AG20443 (cell line): Measurements from ENCODE around the gene LAMTOR1.
A peak's percentile ranks its signal among the peaks of the same experiment; 100 is the strongest.

Experiments used
- DNase-seq: peaks from one replicate; pipeline ENCODE4 v3.0.0; 2012; ENCODE audit warnings: low spot score, mixed read lengths

Gene LAMTOR1

DNA sequence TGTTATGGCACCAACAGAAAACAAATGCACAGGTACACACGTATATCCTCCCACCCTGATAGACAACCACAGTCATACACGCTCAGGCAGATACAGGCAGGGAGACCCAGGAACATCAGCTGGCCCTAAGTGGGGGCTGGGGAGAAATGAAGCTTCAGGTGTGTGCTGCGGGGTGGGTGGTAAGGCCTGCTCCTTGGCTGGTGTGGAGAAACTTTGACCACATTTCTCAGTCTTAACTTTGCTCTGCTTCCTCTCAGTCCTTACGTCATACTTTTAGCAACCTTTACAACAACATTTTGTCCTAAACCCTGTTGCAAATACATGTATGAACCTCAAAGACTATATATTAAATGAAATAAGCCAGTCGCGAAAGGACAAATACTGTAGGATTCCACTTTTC lies 16.1 kb upstream of the LAMTOR1 start:
- DNase-seq, result no peak

DNA sequence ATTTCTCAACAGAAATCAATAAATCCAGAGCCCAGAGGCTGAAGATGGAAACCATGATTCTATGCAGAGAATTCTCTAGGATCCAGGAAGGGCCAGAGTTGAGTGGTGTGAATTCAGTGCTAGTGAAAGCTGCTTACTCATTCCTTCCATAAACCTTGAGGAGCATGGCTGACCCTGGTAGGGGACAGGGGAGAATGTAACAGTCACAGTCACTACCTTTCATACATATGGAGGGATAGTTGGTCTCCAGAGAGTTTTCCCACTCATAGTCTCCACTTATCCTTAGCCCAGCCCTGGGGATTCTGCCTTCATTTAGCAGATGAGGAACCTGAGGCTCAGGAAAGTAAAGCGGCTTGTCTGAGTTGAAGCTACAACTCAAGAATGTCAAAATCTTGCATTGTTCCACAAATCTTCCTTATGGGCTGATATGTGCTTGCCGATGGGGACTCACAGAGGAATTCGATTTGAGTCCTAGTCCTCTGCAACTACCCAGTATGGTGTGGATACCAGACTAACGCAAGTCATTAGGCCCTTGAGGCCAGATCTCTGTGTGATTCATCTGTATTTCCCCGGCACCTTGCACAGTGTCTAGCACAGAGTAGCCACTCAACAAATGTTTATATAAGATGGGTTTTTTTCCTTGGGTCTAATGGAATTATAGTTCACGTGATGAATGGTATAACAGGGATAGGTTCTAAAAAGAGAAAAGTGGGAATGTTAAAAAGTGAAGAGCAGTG lies 13.1 kb upstream of the LAMTOR1 start:
- DNase-seq, result no peak

DNA sequence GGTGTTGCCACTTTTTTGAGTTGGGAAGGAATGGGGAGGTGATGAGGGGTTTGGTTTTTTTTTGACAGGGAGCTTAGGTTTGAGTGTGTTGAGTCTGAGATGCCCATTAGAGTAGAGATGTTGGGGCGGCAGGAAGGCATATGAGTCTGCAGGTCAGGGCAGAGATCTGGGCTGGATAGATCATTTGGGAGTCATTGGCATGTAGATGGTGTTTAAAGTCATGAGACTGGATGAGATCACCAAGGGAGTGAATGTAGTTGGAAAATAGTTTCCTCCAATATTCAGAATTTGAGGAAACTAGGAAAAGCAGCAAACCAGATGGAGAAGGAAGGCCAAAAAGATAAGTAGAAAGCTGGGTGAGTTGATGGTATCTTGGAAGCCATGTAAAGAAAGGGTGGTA lies 11.5 kb upstream of the LAMTOR1 start:
- DNase-seq, result peak; percentile 20

DNA sequence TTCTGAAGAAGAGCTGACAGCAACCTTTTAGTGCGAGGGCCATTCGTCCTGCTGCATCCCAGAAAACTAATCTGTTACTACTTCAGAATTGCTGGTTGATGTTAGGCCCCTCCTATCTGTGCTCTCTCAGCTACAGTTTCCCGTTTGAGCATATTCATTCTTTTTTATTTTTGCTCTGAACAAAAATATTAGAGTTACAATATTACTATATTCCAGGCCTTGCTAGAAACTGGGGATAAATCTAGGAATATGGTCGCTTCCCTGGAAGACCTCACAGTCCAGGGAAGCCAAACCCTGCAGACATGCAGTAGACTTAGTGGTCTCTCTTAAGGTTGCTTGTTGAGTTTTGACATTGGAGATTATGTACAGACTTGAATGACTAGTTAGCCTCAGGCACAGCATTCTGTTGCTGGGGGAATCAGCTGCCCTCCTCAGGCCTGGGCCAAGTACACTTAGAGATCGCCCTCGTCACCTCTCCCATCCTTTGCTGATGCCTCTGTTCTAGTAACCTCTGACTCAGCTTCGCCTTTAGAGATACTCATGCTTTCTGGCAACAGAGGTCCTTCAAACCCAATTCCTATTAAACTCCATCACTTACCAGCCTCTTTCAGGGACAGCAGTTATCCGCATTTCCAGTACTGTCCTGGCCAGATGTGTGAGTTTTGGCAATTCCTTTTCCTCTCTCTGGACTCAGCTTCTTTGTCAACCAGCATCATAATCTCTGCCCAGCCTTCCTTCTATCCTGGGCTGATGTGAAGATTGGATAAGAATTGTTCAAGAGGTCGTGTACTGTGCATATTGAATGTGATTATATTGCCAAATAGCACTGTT lies 10.1 kb upstream of the LAMTOR1 start:
- DNase-seq, result peak; percentile 63

DNA sequence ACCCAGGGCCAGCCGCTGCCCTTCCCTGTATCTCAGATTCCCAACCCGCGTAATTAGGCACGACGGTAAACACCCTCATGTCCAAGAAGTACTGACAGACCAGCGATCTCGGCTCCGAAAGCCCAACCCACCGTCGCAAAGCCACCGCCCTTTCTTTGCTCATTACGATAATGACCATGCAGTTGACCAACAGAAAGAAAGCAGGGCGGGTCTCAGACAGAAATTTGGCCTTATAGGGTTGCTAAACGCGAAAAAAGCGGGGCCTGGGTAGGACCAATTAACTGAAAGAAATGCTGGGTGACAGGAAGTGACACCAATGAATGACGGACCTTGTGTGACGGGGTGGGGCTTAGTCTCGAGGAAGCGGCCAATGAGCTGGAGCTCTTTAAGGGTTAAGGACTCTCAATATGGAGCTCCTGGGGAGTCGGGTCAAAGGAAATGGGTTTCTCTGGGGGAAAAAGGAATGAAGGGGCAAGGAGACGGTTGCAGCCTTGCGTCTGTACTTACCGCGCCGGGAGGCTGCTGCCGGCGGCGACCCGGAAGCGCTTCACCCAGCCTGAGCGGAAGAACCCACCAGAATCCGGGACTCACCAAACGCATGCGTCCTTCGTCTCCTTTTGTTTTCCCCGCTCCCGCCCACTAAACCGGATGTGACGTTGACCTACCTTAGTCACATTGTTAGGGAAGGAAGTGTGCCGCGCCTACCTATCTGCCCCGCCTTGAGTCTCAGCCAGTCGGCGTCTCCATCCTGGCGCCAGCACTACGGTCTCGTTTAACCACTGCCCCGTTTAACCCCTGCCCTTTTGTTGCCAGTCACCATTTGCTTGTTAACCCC lies 9.3 kb upstream of the LAMTOR1 start, which contains the start of gene ANAPC15:
Gene ANAPC15 (minus strand): TSS at position 553 of the 835 bp plus-strand sequence. CDS start 1,419 bp downstream, outside the sequence.
- DNase-seq, result peak; percentile 93

DNA sequence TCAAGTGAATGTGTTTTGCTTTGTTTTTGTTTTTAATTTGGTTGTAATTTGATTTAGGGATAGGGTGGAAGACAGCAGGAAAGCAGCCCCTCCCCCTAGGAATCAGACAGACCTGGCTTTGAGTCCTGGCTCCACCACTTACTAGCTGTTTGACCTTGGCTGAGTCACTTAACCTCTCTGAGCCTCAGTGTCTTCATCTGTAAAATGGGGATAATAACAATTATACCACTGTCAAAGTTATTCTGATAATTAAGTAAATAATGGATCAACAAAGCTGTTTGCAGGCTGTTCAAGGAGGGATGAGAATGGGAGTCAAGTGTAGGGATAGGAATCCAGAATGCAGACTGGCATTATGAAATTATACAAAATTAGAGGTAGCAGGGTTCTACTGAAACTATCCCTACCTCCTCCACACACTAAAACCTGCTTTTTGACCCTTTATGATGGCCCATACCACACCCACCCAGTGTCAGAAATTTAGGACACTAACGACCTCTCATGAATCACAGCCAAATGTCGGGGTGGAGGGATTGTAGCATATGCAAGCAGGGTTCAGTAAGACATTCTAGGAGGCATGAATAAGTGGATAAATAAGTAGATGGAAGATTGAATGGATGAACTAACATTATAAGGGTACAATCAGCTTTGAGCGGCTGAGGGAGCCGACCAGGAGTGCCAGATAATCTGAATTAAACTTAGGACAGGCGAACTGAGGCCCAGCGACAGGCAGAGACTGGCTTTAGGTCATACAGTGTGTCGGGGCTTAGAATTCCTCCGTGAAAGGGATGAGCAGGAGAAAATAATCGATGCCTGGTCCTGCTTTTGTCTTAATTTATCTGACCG lies 8.4 kb upstream of the LAMTOR1 start:
- DNase-seq, result no peak

DNA sequence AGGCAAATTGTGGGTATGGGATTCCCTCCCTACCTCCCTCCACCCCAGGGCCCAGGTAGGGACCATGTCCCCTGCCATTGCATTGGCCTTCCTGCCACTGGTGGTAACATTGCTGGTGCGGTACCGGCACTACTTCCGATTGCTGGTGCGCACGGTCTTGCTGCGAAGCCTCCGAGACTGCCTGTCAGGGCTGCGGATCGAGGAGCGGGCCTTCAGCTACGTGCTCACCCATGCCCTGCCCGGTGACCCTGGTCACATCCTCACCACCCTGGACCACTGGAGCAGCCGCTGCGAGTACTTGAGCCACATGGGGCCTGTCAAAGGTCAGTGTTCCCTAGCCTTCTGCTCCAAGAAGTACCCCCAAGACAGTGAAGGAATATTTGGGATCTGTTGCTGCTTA lies 2.8 kb upstream of the LAMTOR1 start, which contains the start of gene TOMT:
Gene TOMT (plus strand): TSS at position 37 of the 400 bp plus-strand sequence. CDS start 28 bp downstream, at position 65.
- DNase-seq, result no peak

DNA sequence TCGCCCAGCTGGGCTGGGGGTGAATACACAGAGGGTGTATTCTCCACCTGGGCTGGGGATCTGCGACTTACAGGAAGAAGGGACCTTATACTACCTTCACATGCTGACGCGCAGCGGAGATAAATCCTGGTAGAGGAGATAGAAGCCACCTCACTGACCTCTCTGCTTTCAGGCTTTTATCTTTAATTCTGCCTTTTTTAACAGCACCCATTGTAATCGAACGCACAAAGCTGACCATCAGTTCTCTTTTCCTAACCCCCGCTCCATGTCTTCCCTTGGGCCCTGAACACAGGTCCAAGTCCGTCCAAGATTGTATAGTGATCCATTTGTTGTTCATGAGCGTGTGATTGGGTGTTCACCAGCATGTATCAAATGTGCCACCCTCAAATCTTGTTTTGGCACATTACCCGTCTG lies 664 bp upstream of the LAMTOR1 start:
- DNase-seq, result no peak

DNA sequence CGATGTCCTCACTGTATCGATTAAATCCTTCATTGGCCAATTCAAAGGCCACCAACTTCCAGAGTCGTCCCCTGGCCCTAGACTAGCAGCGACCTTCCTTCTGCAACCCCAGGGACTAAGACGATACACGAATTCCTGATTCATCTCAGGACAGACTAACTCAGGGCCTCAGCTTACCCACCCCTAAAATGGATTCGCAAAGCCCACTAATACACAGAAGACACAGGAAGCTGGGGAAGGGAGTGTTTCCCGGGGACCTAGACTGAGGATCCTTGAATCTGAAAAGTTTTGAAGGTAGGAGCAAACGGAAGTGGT lies 509 bp downstream of the LAMTOR1 start:
- no peak for DNase-seq

DNA sequence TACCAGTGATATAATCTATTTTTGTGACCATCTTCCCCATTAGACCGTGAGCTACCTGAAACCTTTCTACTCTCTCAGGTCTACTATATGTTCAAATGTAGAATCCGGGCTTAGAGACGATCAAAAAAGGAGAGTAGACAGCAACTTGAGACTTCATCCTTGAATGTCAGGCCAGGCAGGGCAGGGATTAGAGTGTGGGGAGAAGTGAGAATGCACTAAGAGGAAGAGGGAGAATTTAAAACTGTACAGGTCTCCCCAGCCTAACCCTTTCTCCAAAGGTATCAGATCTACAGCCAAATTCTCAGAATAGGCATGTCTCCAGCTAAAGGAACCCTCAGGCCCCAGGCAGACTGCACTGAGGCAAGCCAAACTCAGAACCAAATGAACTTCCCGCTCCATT lies 935 bp downstream of the LAMTOR1 start:
- no peak for DNase-seq

DNA sequence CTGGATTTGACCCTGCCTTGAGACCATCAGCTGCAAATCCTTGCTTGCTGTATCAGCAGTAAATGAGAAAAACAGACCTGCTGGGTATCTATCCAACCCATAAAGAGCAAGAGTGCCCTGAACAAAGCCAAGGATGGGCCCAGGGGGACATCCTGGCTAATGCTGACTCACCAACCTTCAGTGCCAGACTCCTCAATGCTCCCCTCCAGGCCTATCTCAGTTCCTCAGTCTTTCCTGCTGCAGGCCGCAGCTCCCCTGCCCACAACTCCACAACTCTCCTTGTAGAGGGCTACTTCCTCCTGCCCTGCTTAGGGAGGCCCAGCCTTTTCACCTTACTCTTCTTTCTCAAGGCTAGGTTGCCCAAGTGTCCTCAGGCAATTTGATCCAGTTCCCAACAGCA lies 2.6 kb downstream of the LAMTOR1 start:
- DNase-seq, result no peak

DNA sequence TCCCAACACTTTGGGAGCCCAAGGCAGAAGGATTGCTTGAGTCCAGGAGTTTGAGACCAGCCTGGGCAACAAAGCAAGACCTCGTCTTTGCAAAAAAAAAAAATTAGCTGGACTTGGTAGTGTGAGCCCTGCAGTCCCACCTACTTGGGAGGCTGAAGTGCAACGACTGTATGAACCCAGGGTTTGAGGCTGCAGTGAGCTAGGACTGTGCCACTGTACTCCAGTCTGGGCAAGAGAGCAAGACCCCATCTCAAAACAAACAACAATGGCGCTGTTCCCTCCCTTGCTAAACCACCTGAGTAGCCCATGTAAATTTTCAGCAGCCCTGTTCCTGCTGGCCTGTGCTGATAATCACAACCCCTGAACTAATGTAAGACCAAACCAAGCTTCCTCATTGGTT lies 3.1 kb downstream of the LAMTOR1 start:
- no peak for DNase-seq

DNA sequence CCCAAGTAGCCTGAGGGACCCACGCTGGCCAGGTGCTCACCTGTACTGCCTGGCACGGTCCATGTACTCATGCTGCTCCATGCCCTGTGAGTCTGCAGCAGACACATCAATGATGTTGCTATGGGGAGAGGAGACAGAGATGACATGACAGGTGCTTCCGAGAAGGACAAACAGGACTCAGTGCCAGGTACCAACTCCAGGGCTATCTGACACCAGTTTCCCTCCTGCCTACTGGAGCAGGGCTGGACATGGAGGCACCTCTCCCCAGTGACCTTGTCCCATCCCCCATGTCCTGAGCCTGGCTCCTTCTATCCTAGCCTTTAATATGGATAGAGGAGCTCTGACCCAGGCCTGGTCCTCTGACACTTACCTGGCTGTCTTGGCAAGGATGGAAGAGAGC lies 4.4 kb downstream of the LAMTOR1 start:
- DNase-seq, result no peak

DNA sequence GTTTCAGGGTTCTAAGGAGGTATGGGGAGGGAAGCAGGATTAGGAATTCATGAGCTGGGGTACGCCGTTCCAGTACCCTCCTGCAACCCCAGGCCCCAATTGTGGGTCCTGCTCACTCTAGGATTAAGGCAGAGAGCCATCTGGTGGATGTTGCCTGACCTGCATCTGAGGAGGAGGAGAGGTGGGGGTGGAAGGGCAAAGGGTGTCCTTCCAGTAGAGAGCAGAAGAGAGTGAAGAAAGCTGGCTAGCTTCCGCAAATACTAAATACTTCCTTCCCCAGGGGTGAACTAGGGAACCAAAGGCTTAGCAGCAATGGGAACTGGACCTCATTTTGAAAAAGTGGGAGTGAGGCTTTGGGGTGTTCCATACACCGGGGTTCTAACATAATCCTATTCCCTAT lies 11.8 kb downstream of the LAMTOR1 start:
- DNase-seq, result peak; percentile 82

DNA sequence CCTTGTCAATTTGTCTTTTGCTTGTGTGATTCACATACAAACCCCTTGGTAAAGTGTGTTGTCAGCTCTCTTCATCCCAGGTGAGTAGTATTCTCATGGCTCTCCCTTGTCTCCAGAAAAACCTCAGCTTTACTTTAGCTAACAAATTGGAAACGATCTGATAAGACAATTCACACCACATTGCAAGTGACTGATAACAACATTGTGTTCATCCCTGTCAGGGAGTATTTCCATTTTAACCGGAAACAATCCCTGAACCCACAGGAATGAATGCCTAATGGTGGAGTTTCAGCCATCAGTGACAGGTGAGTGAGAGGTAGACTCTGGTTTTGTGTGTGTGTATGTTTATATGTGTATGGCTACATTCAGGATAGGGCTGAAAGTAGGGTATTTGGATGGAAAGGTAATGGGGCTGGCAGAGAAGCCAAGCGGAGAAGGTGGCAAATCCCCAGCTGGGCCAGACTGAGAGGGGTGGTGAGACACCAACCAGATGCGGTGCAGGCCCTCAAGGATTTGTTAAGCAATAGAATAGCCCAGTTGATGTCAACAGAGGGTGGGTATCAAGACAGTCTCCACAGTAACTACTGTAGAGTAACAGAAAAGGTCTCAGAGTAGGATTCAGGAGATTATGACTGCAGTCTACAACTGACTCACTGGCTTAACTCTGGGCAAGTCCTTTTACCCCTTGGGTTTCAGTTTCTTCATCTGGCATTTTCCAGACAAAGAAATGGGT lies 14.9 kb downstream of the LAMTOR1 start:
- DNase-seq, result no peak

DNA sequence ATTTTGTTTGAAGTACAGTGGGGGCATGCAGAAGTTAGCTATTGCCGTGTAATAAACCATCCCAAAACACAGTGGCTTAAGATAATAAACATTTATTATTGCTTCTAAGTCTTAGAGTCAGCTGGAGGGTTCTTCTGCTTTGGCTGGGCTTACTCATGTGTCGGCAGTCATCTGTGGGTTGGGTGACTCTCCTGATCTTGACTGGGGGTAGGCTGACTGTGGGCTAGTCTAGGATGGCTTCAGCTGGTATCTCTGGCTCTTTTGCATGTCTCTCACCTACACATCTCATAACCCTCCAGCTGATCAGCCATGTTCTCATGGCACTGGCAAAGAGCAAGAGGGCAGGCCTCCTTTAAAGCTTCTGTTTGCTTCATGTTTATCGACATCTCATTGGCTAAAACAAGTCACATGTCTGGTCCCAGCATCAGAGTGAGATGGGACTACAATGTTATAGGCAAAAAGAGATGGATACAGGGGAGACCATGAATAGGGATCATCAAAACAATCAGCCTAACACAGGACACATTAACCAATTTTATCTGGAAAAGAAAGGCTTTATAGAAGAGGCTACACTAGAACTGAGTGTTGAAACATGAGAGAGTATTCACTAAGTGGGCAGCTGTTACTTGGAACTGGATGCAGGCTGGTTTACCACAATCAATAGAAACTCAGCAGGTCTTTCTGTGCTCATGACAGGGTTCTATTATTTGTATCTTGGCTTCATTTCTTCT lies 17.3 kb downstream of the LAMTOR1 start:
- no peak for DNase-seq

DNA sequence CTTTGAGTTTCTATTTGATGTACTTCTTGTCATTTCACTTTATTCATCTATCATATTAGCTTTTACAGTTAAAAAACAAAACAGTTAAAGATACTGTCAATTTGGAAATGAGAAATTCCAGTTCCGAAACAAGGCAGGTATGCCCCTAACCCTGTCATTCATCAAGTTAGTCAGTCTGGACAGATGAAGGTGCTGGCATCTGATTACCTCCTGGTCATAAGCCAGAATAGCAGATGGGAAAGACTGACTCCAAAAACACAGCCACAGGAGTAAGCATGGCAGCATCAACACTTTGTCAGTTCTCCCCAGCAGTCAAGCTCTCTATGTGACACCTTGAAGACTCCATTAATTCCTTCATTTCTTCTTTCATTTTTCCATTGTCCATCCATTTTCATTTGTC lies 18.1 kb downstream of the LAMTOR1 start:
- DNase-seq, result no peak

DNA sequence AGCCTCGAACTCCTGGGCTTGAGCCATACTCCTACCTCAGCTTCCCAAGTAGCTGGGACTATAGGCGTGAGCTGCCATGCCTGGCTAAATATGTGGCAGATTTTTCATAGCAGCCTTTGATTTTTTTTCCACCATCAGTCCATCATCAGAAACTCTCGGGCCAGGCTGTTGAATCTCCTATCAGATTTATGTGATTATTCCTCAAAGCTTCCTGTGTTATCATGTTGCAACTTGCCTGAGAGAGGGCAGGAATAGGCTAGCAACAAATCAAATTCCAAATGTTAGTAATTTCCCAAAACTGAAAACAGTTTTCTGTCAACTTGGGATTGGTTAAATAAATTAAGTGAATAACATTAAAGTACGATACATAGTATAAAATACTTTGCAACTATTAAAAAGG lies 19.0 kb downstream of the LAMTOR1 start:
- DNase-seq, result no peak

DNA sequence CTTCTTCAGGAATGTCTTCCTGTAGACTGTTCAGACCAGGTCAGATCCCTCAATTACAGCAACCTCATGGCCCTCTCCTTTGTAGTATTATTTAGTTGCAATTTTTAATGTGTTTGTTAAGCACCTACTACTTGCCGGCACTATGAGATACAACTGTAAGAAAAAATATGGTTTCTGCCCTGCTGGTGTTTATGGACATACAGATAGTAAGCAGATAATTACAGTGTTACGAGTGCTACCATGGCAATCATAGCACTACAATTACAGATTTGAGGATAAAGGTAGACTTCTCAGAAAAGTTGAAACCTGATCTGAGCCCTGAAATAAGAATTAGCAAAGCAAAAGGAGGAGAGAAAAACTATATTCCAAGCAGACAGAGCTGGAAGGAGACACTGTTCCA lies 19.7 kb downstream of the LAMTOR1 start:
- no peak for DNase-seq

DNA sequence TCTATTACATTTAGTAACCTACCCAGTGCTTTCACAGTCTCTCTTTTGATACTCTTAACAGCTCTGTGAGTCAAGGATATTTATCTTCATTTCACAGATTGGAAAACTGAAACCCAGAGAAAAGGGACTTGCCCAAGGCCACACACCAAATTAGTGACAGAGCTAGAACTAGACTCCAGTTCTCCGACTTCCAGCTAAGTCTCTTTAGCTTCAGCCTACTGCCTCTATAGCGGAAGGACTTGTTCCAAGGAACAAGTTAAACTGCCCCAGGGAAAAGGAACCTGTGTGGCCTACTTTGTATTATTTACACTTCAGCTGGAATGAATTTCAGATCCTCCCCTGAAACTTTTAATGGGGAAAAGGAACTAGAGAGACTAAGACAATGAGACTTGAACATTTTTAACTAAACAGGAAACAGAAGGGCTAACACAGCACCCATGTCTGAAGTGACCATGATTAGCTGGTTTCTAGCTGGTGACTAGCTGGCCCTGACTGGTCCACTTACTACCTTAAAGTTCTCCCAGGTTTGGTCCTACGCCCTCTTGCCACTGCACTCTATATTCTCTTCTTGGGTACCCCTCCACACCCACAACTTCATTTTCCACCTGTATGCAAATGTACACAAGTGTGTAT lies 21.2 kb downstream of the LAMTOR1 start:
- no peak for DNase-seq
